GM12878 (cell line): ENCODE measurements around the gene CACNA2D4. TPM values are rescaled to one million over a fixed set of nuclear protein-coding genes. Genes with fewer than 3 reads are reported as not detected.

Experiments
- ATAC-seq: fragments of 200-7000 bp; cut with Tn5 transposase; 3 replicates; pipeline ENCODE4 v1.9.1; 2020; ENCODE audit warnings: mild to moderate bottlenecking, moderate library complexity
- BruUV-seq: library from RNA; stranded (reverse); fragments of 400-500 nt; replicated peaks from 2 replicates; lab custom pipeline; 2021; lab: Mats Ljungman, UMichigan
- CTCF ChIA-PET: fragments of 300-600 bp; sonication (Branson Sonifier 250); formaldehyde crosslinking; extraction: SDS; loops from one replicate; lab custom pipeline; 2021; ENCODE audit warnings: inconsistent platforms; lab: Yijun Ruan, JAX
- POLR2A ChIA-PET: fragments of 350-600 bp; formaldehyde crosslinking; extraction: SDS; loops from one replicate; lab custom pipeline; 2021; ENCODE audit warnings: inconsistent platforms; lab: Charles Lee
- RAD21 ChIA-PET: fragments of 300-600 bp; sonication (Branson Sonifier 250); formaldehyde crosslinking; loops from one replicate; lab custom pipeline; 2023; ENCODE audit warnings: antibody characterized with exemption; ENCODE audit not compliant: unreplicated experiment; lab: Charles Lee
- SMC1A ChIA-PET: fragments of 300-600 bp; sonication (Branson Sonifier 250); formaldehyde crosslinking; loops from one replicate; lab custom pipeline; 2023; ENCODE audit not compliant: unreplicated experiment, uncharacterized antibody; lab: Charles Lee
- DNase-seq: peaks from one replicate; pipeline ENCODE4 v3.0.0-alpha.2; 2011; ENCODE audit warnings: low read depth, low spot score
- FAIRE-seq: peaks from 3 replicates; lab custom pipeline; 2011; peaks lifted over from hg19 to GRCh38; lab: Jason Lieb, UNC
- H2AFZ ChIP-seq: 2 replicates; pipeline ENCODE4 v1.6.0; 2011; ENCODE audit warnings: low read depth, low read length, control low read depth; ENCODE audit not compliant: control insufficient read depth
- H3K27ac ChIP-seq: 2 replicates; pipeline ENCODE4 v1.5.1; 2011; ENCODE audit warnings: control low read depth; ENCODE audit not compliant: control insufficient read depth, insufficient read depth
- H3K27me3 ChIP-seq, 2 experiments: replicated peaks in 1 of 2; 2 replicates each; pipeline versions ENCODE4 v1.6.0 to v1.6.1; 2011; ENCODE audit warnings: low read length in 1 of 2; ENCODE audit not compliant: control insufficient read depth in 2 of 2, insufficient read depth in 2 of 2
- H3K36me3 ChIP-seq, 2 experiments: 2 replicates each; pipeline ENCODE4 v1.5.1; 2011; ENCODE audit warnings: low read length in 1 of 2; ENCODE audit not compliant: control insufficient read depth in 2 of 2, insufficient read depth in 2 of 2
- H3K4me1 ChIP-seq: 2 replicates; pipeline ENCODE4 v1.6.1; 2011; ENCODE audit warnings: mild to moderate bottlenecking, low read length, moderate library complexity, mixed read lengths; ENCODE audit not compliant: control insufficient read depth, insufficient read depth
- H3K4me2 ChIP-seq: 2 replicates; pipeline ENCODE4 v1.6.0; 2011; ENCODE audit warnings: control low read depth; ENCODE audit not compliant: control insufficient read depth, insufficient read depth
- H3K4me3 ChIP-seq: fragments of 200-600 bp; sonication (generic); 2 replicates; pipeline ENCODE4 v1.5.1; 2016
- H3K79me2 ChIP-seq: 2 replicates; pipeline ENCODE4 v1.6.0; 2011; ENCODE audit warnings: low read length; ENCODE audit not compliant: control insufficient read depth, insufficient read depth
- H3K9ac ChIP-seq: 2 replicates; pipeline ENCODE4 v1.8.0; 2011; ENCODE audit warnings: low read length, control low read depth, mixed read lengths; ENCODE audit not compliant: control insufficient read depth, insufficient read depth
- H3K9me3 ChIP-seq: replicated peaks from 3 replicates; pipeline ENCODE4 v1.5.1; 2011; ENCODE audit warnings: mild to moderate bottlenecking, low read length; ENCODE audit not compliant: control insufficient read depth, insufficient read depth
- H4K20me1 ChIP-seq: 2 replicates; pipeline ENCODE4 v1.6.0; 2011; ENCODE audit not compliant: control insufficient read depth, insufficient read depth
- BCLAF1 ChIP-seq: fragments of 450-650 bp; IDR thresholded peaks from 2 replicates; pipeline ENCODE4 v1.6.1; 2017; ENCODE audit warnings: antibody characterized with exemption, mild to moderate bottlenecking, moderate library complexity
- CUX1 ChIP-seq: IDR thresholded peaks from 2 replicates; pipeline ENCODE4 v1.6.1; 2012; ENCODE audit warnings: improper control_type of control experiment, low read depth, low read length; ENCODE audit not compliant: insufficient replicate concordance
- ESRRA ChIP-seq: IDR thresholded peaks from 2 replicates; pipeline ENCODE4 v1.6.1; 2012; ENCODE audit warnings: mild to moderate bottlenecking, low read length, improper control_type of control experiment
- IKZF1 ChIP-seq: fragments of 450-650 bp; conservative IDR thresholded peaks from 2 replicates; pipeline ENCODE4 v1.6.1; 2017; ENCODE audit warnings: antibody characterized with exemption, mild to moderate bottlenecking
- MXI1 ChIP-seq: fragments of 150-350 bp; IDR thresholded peaks from 2 replicates; pipeline ENCODE4 v1.6.1; 2011; ENCODE audit warnings: low read depth, mild to moderate bottlenecking, inconsistent platforms, low read length, improper control_type of control experiment
- MYB ChIP-seq: fragments of 150-350 bp; IDR thresholded peaks from 2 replicates; pipeline ENCODE4 v1.6.1; 2014; ENCODE audit warnings: mild to moderate bottlenecking, low read depth, low read length, borderline replicate concordance
- PML ChIP-seq: IDR thresholded peaks from 2 replicates; pipeline ENCODE4 v1.6.1; 2012; ENCODE audit warnings: low read length, inconsistent platforms
- POLR2AphosphoS2 ChIP-seq: IDR thresholded peaks from 2 replicates; pipeline ENCODE4 v1.6.1; 2011; ENCODE audit warnings: low read depth, mild to moderate bottlenecking, low read length, improper control_type of control experiment, moderate library complexity
- RB1 ChIP-seq: fragments of 450-650 bp; formaldehyde crosslinking; IDR thresholded peaks from 2 replicates; pipeline ENCODE4 v1.6.1; 2017; ENCODE audit warnings: mild to moderate bottlenecking, borderline replicate concordance
- REST ChIP-seq: IDR thresholded peaks from 2 replicates; pipeline ENCODE4 v1.6.1; 2012; ENCODE audit warnings: mild to moderate bottlenecking, low read depth, low read length
- TARDBP ChIP-seq: IDR thresholded peaks from 2 replicates; pipeline ENCODE4 v1.6.1; 2016; ENCODE audit warnings: borderline replicate concordance
- ZNF207 ChIP-seq: fragments of 450-650 bp; IDR thresholded peaks from 2 replicates; pipeline ENCODE4 v1.6.1; 2014; ENCODE audit warnings: antibody characterized with exemption, mild to moderate bottlenecking, borderline replicate concordance
- WGBS: methylation state at CpG from one replicate; pipeline ENCODE4 v1.1.6; 2016; ENCODE audit warnings: low lambda C conversion rate; ENCODE audit not compliant: insufficient replicate concordance, insufficient coverage; ENCODE audit errors: missing lambda C conversion rate; 5-methylcytosine and 5-hydroxymethylcytosine counted together
- in situ Hi-C: fragments of 300-500 bp; cut with MboI; formaldehyde crosslinking; loops from 9 replicates; pipeline ENCODE4 v1.14.3; 2018; ENCODE audit warnings: mixed read lengths
- intact Hi-C: fragments of 100-400 bp; cut with micrococcal nuclease; formaldehyde crosslinking; loops from one replicate; pipeline ENCODE4 v1.14.2; 2022; ENCODE audit not compliant: unreplicated experiment
- polyA plus RNA-seq, 11 experiments: library from polyadenylated mRNA; depleted of rRNA in 4 of 11; unstranded in 6 of 11; stranded (reverse) in 5 of 11; fragments of >200 nt; fragmentation: Nextera tagmentation in 4 of 11; fragmentation: Illumina TruSeq in 1 of 11; extraction: Ambion mirVana in 4 of 11; extraction: Trizol in 1 of 11; gene quantifications; 1 replicate in 1 of 11; 2 replicates in 10 of 11; pipeline versions ENCODE4 v1.2.1 to v1.2.3, GENCODE V29; 2011 to 2016; ENCODE audit warnings: inconsistent platforms in 2 of 11, missing spikeins in 2 of 11, low read depth in 1 of 11
- total RNA-seq, 4 experiments: library from RNA; depleted of rRNA in 3 of 4; stranded (reverse); fragments of >200 nt in 3 of 4; fragmentation: Illumina TruSeq in 1 of 4; extraction: Trizol in 1 of 4; gene quantifications; 2 replicates each; pipeline versions ENCODE4 v1.2.1 to v1.2.3, GENCODE V29; 2013 to 2021

Gene CACNA2D4
- total and polyA plus RNA-seq, 10 of the 15 experiments (the other 5 are each of a cell fraction or from before 2014, with no cell fraction given) = 0.03 to 1.0 (median 0.65) TPM

- H4K20me1 ChIP-seq = no peaks in the 10 kb centered on the region
- ATAC-seq (no peak), FAIRE-seq (no peak), DNase-seq (no peak)
- POLR2A ChIA-PET = no interaction called here
- H3K79me2 ChIP-seq = no peaks in the 10 kb centered on the region
- WGBS = 32% methylated on average over 17 of the region's 17 CpGs
- no peaks in the 10 kb centered on the region for H3K36me3 ChIP-seq
- no peak overlapping the region for H3K27ac ChIP-seq
- H3K9ac ChIP-seq = no peak overlapping the region
- no peak overlapping the region for H3K4me3 ChIP-seq
- CTCF ChIA-PET = interaction anchor here (0.9 kb wide), 1 partner anchor 25 kb away, joined by 3 read pairs; no protein-coding TSS in a partner anchor
- SMC1A ChIA-PET = no interaction called here
- no TSS peak for BruUV-seq
- RAD21 ChIA-PET = no interaction called here
- H3K4me2 ChIP-seq = no peak overlapping the region
- no peaks in the 10 kb centered on the region for H3K9me3 ChIP-seq
- H3K27me3 ChIP-seq = peaks cover 0 to 6% of the 10 kb centered on the region in 2 experiments; a peak in 2 of 4 replicates
- in situ Hi-C loops = no loop called here
- intact Hi-C loops = no loop called here
- no peak overlapping the region for H2AFZ ChIP-seq
- H3K4me1 ChIP-seq = no peaks in the 10 kb centered on the region
- no peak for TF ChIP-seq REST
- TF ChIP-seq ZNF207 = no peak
- TF ChIP-seq MYB = no peak
- no peak for TF ChIP-seq ESRRA
- TF ChIP-seq CUX1 = no peak
- TF ChIP-seq PML = no peak
- no peak for TF ChIP-seq TARDBP
- no peak for TF ChIP-seq MXI1
- TF ChIP-seq BCLAF1 = no peak
- TF ChIP-seq RB1 = no peak
- TF ChIP-seq IKZF1 = no peak
- TF ChIP-seq POLR2AphosphoS2 = no peak
These were observed 4.1 kb downstream of the CACNA2D4 start for GRCh38 chr12:1914114-1914911.
